Esophagus (tissue), 2 donors: ENCODE results near the gene PDE9A. TPM values are rescaled to one million over a fixed set of nuclear protein-coding genes. Genes with fewer than 3 reads are reported as not detected.
A peak's percentile ranks its signal among the peaks of the same experiment; 100 is the strongest.

Experiments
- H3K27ac ChIP-seq, 2 donors: one replicate each; pipeline ENCODE4 v1.5.1; 2013; ENCODE audit warnings: low read depth in 2 of 2, mild to moderate bottlenecking in 2 of 2, inconsistent platforms in 1 of 2, low read length in 1 of 2, moderate library complexity in 1 of 2
- H3K27me3 ChIP-seq, 2 donors: one replicate each; pipeline ENCODE4 v1.6.1; 2013; ENCODE audit warnings: low read length in 2 of 2, control low read depth in 1 of 2, mild to moderate bottlenecking in 1 of 2; ENCODE audit not compliant: insufficient read depth in 2 of 2, control insufficient read depth in 1 of 2
- H3K36me3 ChIP-seq, 2 donors: one replicate each; pipeline ENCODE4 v1.6.1; 2013; ENCODE audit warnings: low read length in 1 of 2; ENCODE audit not compliant: control insufficient read depth in 2 of 2, insufficient read depth in 2 of 2
- H3K4me1 ChIP-seq, 2 donors: one replicate each; pipeline ENCODE4 v1.6.1; 2013; ENCODE audit warnings: low read length in 1 of 2; ENCODE audit not compliant: control insufficient read depth in 2 of 2, insufficient read depth in 2 of 2
- H3K4me3 ChIP-seq, 2 donors: one replicate each; pipeline ENCODE4 v1.5.1; 2013; ENCODE audit warnings: low read length in 2 of 2, mild to moderate bottlenecking in 2 of 2, low read depth in 1 of 2, moderate library complexity in 1 of 2
- H3K9me3 ChIP-seq, 2 donors: one replicate each; pipeline ENCODE4 v1.6.1; 2013; ENCODE audit warnings: mild to moderate bottlenecking in 2 of 2, low read depth in 1 of 2, low read length in 1 of 2, moderate library complexity in 1 of 2; ENCODE audit not compliant: control insufficient read depth in 2 of 2, insufficient read depth in 1 of 2
- WGBS, 2 donors: extraction: QIAGEN DNeasy Blood & Tissue Kit; methylation state at CpG; one replicate each; pipeline ENCODE4 v1.1.7; 2013; 5-methylcytosine and 5-hydroxymethylcytosine counted together
- polyA plus RNA-seq, 2 donors: library from polyadenylated mRNA; stranded (reverse); fragments of 200-250 nt; gene quantifications; one replicate each; pipeline ENCODE4 v1.2.3, GENCODE V29; 2013
- donor health status: healthy with polysubstance abuse.
- donor health status: Bipolar disorder and iron deficiency.

Gene PDE9A
- polyA plus RNA-seq, 2 donors: 1.6 to 1.8 TPM

GRCh38 chr21:42668298-42668992 is 15.0 kb downstream of the PDE9A start:
- Histone ChIP-seq H3K27ac (no peak overlapping the region), H3K4me3 (no peak overlapping the region), H3K36me3 (peaks cover 0 to 4% of the 10 kb centered on the region in 2 donors), H3K27me3 (no peaks in the 10 kb centered on the region), H3K9me3 (peaks cover 0 to 3% of the 10 kb centered on the region in 2 donors), H3K4me1 (peaks cover 0 to 2% of the 10 kb centered on the region in 2 donors)
- 76% methylated on average over 34 of the region's 34 CpGs for WGBS, 2 donors

- Histone ChIP-seq H3K4me1 (peaks cover 0 to 2% of the 10 kb centered on the region in 2 donors), H3K4me3 (no peak overlapping the region), H3K36me3 (peaks cover 0 to 4% of the 10 kb centered on the region in 2 donors), H3K27me3 (no peaks in the 10 kb centered on the region), H3K27ac (no peak overlapping the region), H3K9me3 (peaks cover 0 to 3% of the 10 kb centered on the region in 2 donors)
- 50 to 55% methylated on average over 13 of the region's 13 CpGs for WGBS, 2 donors
These were observed 15.6 kb downstream of the PDE9A start for GRCh38 chr21:42669041-42669440.

- no peak overlapping the region for H3K4me3 ChIP-seq
- peaks cover 0 to 2% of the 10 kb centered on the region in 2 donors for H3K4me1 ChIP-seq
- no peaks in the 10 kb centered on the region for H3K27me3 ChIP-seq
- WGBS, 2 donors: 91 to 92% methylated on average over 8 of the region's 8 CpGs
- peaks cover 0 to 3% of the 10 kb centered on the region in 2 donors for H3K9me3 ChIP-seq
- peaks cover 0 to 4% of the 10 kb centered on the region in 2 donors for H3K36me3 ChIP-seq
- H3K27ac ChIP-seq: no peak overlapping the region
These were observed 16.8 kb downstream of the PDE9A start for GRCh38 chr21:42670058-42670880.

- H3K27me3 ChIP-seq: no peaks in the 10 kb centered on the region
- no peak overlapping the region for H3K4me3 ChIP-seq
- H3K27ac ChIP-seq: no peak overlapping the region
- peaks cover 0 to 2% of the 10 kb centered on the region in 2 donors for H3K4me1 ChIP-seq
- WGBS, 2 donors: 63 to 69% methylated on average over 9 of the region's 9 CpGs
- H3K9me3 ChIP-seq: peaks cover 0 to 3% of the 10 kb centered on the region in 2 donors
- H3K36me3 ChIP-seq: peaks cover 0 to 4% of the 10 kb centered on the region in 2 donors
These were observed 17.5 kb downstream of the PDE9A start for GRCh38 chr21:42670884-42671283.

GRCh38 chr21:42671778-42672593 is 18.6 kb downstream of the PDE9A start:
- Histone ChIP-seq H3K27ac (no peak overlapping the region), H3K9me3 (peaks cover 0 to 3% of the 10 kb centered on the region in 2 donors), H3K4me3 (no peak overlapping the region), H3K27me3 (no peaks in the 10 kb centered on the region), H3K4me1 (peaks cover 0 to 2% of the 10 kb centered on the region in 2 donors), H3K36me3 (peaks cover 0 to 4% of the 10 kb centered on the region in 2 donors)
- 73% methylated on average over 15 of the region's 15 CpGs for WGBS, 2 donors

GRCh38 chr21:42672699-42673458 is 19.5 kb downstream of the PDE9A start:
- peaks cover 0 to 4% of the 10 kb centered on the region in 2 donors for H3K36me3 ChIP-seq
- no peaks in the 10 kb centered on the region for H3K27me3 ChIP-seq
- no peak overlapping the region for H3K27ac ChIP-seq
- H3K9me3 ChIP-seq: peaks cover 0 to 3% of the 10 kb centered on the region in 2 donors
- H3K4me3 ChIP-seq: no peak overlapping the region
- peaks cover 0 to 2% of the 10 kb centered on the region in 2 donors for H3K4me1 ChIP-seq
- 86% methylated on average over 24 of the region's 24 CpGs for whole genome bisulfite sequencing, 2 donors

GRCh38 chr21:42673633-42674328 is 20.4 kb downstream of the PDE9A start:
- Histone ChIP-seq H3K9me3 (peaks cover 0 to 3% of the 10 kb centered on the region in 2 donors), H3K27ac (peak overlapping the region; percentile 21 to 22), H3K4me3 (no peak overlapping the region), H3K27me3 (no peaks in the 10 kb centered on the region), H3K36me3 (peaks cover 0 to 4% of the 10 kb centered on the region in 2 donors), H3K4me1 (peaks cover 0 to 2% of the 10 kb centered on the region in 2 donors)
- 85 to 90% methylated on average over 23 of the region's 23 CpGs for WGBS, 2 donors

GRCh38 chr21:42674351-42674940 is 21.0 kb downstream of the PDE9A start:
- peaks cover 0 to 3% of the 10 kb centered on the region in 2 donors for H3K9me3 ChIP-seq
- peaks cover 0 to 2% of the 10 kb centered on the region in 2 donors for H3K4me1 ChIP-seq
- WGBS, 2 donors: 31 to 46% methylated on average over 14 of the region's 14 CpGs
- H3K27me3 ChIP-seq: no peaks in the 10 kb centered on the region
- H3K4me3 ChIP-seq: no peak overlapping the region
- no peak overlapping the region for H3K27ac ChIP-seq
- peaks cover 0 to 4% of the 10 kb centered on the region in 2 donors for H3K36me3 ChIP-seq
